ENCODE data around the gene JUND.

JUND gene

DNA sequence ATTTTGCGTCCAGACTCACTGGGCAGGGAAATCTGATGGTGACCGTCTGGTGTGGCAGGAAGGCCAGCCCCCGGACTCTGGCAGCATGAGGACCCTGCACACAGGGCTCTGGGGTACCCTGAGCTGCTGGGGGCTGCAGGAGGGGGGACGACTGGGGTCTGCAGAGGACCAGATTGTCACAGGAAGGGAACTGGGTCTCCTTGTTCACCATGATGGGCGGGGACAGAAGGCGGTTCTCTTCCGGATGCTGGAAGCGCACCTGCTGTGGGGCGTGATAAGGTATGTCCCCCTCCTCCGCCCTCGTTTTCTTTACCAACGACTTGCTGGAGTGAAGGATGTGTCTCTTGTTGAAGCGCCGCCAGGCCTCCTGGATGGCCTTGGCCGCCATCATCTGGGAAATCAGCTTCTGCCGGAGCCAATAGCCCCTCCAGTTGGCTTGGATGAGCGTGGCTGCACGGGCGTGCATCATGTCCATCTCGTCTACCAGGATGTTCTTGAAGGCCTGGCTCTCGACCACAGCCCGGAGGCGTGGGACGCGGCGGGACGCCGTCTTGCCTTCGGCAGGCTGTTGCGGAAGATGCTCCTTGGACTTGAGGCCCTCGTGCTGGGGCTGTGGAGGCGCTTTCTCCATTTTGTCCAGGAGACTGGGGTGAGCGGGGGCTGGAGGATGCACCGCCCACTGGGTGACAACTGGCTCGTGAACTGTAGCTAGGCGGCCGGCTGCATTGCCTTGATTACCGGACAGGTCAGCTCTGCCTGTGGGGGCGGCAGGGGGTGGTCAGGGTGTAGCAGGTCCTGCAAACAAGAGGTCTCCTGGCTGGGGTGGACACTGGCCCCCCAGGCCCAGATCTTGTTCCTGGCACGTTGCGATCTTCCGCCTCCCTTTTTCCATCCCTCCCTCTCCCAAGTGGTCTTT is 14.4 kb downstream of the JUND start:
- DNase-seq = no peak

DNA sequence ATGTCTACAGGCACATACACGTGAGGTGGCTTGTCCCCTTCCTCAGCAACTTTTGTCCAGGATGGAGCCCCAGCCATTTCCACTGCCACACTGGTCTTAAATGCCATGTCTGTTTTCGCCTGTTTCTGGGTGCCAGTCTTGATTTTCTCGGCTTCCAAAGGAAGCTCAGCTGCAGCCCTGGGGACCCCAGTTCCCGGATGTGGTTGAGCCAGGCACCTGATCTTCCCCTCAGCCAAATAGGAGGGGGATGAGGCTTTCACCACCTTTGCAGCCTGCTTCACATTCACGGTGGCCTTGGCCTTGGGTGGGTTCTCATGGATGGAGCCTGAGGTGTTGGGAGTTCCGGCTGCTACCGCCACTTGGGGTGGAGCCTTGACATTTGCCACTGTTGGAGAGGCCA is 15.8 kb downstream of the JUND start:
- no peak for DNase-seq

DNA sequence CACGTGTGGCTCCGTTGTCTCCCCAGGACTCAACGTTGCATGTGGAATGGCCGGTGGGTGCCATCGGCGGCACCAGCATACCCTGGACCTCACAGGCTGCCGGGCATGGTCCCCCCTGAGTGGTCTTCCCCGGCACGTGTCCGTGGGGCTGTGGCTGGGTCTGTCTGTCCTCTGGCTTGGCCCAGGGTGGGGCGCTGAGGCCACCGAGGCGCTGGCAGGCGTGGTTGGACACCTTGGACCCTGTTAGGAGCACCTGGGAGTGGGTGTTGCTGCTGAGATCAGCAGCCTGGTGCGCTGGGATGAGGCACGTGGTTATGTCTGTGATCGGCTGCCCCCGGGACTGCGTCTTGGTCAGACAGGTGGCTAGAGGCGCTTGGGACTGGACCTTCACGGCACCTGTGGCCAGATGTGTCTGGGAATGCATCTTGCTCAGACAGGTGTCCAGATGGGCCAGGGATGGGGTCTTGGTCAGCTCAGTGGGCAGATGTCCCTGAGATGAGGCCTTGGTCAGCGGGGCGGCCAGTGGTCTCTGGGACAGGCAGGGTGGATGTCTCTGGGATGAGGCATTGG is 16.4 kb downstream of the JUND start:
- DNase-seq = no peak

DNA sequence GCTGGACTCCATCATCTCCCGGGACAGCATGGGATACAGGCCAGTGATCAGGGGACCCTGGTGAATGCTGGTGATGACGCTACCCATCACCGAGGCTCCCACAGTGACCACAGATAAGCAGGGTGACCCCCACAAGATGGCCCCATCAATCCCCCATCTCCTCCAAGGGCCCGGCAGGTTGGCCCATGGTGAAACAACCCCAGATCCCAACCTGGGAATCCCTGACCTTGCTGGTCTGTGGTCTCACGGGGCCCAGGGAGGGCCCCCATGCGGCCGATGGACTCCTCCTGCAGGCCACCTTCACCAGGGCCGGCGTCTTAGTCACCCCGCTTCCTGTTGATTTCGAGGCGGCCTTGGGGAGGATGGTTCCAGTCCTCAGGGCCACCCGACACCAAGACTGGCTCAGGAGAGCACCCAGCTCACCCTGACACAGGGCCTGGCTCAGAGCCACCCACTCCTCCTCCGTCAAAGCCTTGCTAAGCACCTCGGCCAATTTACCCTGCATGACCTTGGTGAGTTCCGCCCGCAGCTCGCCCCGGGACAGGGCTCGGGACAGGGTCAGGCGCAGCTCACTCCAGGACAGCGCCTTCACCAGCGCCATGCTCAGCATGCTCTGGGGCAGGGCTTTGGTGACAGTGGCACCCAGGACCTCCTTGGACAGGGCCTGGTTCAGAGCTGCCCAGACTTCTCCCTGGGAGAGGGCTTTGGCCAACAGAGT is 17.1 kb downstream of the JUND start:
- no peak for DNase-seq

DNA sequence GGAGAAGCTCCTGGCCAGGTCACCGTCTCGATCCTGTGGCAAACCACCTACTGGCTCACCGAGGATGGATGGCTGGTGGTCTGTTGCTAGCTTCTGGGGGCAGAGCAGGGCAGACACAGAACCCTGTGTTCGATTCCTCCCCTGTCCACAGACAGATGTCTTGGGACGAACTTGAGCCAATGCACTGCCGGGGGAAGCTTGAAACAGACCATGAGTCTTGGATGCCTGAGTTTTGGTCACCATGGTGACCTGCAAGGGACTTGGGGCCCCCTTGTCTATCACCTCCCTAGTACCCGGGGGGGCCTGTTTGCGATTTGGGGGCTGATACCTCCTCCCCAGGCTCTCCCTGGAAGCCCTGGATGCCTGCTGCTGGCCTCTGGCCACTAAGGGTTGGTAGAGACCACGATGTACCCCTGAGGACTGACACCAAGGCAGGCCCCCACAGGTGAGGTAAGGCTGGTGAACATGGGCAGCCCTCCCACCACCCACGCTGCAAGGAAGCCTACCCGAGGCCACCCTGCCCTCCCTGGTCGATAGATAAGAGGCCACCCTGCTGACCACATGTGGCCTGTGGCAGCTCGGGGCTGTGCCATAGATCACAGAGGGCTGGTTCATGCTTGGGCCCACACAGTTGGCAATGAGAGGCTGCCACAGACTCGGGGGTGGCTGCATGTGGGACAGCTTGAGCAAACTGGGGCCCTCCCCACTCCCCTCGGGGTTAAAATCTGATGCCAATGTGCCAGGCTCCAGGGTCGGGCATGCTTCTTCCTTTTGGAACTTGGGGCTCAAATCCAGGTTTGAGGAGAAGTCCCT is 17.9 kb downstream of the JUND start:
- DNase-seq = no peak

DNA sequence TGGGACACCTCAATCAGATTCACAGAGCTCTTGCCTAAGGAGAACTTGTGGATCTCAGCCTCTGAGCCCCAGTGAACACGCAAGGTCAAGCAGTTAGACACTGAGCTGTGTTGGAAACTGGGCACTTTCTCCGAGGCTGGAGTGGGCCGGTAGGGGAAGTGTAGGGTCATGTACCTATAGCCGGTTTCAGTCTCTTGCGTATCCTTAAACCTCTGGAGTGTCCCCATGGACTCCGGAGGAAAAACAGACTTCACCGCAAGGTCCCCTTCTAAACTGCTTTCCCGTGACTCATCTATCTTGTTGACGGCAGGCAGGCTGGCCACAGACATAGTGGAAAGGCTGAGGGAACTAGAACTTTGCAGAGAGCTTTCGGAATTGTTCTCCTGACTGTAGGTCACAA is 18.5 kb downstream of the JUND start:
- DNase-seq = no peak

DNA sequence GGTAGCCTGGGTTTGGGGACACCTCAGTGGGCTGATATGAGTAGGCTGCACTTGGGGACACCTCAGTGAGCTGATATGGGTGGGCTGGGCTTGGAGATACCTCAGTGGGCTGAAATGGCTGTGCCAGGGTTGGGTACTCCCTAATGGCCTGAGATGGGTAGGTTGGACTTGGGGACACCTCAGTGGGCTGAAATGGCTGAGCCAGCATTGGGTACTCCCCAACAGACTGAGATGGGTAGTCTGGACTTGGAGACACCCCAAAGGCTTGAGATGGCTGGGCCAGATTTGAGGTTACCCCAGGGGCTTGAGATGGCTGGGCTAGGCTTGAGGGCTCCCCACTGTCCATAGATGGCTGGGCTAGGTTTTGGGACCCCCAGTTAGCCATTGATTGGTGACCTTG is 19.3 kb downstream of the JUND start:
- no peak for DNase-seq

DNA sequence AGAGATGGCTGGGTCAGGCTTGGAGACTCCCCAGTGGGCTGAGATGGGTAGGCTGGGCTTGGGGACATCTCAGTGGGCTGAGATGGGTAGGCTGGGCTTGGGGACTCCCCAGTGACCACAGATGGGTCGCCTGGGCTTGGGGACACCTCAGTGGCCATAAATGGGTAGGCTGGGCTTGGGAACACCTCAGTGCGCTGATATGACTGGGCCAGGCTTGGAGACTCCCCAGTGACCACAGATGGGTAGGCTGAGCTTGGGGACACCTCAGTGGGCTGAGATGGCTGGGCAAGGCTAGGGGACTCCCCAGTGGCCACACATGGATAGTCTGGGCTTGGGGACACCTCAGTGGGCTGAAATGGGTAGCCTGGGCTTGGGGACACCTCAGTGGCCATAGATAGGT is 19.9 kb downstream of the JUND start:
- DNase-seq = no peak

DNA sequence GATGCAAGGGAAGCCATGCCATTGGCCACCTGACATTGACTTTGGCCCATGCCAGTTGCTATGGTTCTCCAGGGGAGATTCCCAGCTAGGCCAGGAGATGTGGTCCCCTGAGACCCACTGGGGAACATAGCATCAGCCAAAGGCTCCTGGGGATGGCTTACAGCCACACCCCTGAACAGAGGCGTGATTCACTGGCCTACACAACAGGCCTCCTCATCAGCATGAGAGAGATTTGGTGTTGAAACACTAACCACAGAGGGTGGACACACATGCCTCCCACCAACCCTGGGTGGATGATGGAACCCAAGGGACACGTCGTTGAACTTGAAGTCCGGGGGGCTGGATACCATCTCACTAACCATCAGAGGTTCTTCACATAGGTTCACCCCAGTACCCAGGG is 21.5 kb downstream of the JUND start:
- DNase-seq = no peak

DNA sequence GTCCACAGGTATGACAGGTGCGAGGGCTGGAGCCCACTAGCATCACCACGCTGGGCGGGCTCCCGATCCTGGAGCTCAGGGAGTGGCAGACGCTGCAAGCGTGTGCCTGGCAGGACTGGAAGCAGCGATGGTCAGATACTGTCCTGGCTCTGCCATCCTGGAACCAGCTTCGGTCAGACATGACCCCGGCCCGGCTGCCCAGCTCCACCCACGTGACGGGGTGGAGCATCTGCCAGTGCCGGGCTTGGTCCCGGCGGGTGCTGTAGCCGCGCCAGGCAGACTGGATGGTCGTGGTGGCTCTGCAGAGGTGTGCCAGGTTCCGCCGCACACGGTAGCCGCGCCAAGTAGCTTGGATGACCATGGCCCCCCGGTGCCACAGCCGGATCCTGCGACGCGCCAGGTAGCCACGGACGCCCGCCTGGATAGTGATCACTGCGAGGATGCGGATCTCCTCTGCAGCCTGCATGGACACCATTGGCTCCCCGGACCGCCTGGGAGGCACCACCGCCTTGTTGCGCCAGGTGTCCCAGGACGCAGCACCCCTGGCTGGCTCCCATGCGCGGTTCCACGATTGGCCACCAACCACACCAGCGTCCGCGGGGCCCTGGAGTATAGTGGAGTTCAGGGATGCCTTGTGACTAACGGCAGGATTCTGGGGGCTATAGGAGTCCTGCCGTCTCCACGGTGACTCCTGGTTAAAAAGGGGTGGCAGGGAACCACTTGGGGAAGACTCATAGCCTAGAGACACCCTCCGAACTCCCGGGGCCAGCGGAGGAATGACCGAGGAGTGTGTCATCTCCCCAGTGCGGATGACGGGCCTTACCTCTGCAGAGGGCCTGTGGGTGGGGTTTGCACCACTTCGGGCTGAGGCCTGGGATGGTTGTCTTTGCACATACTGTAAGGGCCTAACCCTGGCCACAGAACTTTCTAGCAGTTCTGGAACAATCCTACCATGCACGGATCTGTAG is 23.6 kb downstream of the JUND start:
- no peak for DNase-seq

DNA sequence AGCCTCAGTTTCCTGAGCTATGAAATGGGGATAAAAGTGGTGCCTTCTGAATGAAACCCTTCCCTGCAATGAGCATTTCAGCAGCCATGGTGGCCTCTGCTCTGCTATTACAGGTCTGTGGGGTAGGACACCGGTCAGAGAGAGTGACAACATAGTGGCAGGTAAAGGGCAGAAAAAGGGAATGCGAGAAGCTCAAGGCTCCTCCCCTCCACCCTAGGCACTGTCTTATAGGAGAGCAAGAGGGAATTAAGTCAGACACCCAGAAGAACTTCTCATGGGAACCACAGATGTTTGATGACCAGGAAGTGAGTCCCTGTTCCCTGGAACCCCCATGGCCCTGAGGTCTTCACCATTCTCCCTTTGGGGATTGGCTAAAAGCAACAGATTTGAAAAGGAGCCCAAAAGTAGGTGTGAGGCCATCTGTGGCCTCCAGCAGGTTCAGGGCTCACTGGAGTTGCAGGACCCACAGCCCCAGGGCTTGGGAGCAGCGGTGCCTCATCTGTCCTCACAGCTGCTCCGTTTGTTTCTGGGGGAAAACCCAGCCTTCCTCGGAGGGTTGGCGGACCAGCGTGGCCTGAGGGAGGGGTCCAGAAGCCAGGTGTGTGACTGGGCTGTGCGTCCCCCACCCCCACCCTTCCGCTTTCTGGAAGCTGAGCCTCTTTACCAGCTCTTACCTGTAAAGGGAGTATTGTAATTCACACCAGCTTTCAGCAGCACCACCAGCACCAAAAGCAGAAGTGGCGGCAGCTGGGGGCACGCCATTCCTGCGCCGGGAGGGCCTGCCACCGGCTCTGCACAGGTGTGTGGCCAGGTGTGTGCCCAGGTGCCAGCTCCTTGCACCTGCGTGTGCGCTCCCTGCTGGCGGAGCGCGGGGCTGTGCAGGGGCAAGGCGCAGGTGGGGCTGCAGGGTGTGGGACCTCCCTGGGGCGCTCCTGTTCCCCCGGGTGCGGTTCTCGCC is 26.6 kb downstream of the JUND start:
- no peak for DNase-seq

DNA sequence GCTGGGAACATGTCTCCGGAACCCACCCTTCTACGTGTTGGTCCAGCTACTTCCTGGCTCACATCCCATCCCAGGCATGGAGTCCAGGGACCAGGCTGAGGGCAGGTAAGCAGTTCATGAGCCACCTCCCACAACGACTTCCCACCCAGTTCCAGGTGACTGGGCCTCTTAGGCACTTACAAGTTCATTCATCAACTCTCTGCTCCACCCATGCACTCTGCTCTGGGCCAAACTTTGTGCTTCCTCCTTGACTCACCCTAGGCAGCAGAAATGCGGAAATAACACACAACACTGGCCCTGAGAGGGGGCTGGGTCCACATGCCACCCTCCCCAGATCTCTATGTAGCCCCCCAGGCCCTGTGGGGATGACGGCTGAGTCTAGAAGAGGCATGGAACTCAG is 27.7 kb downstream of the JUND start:
- no peak for DNase-seq

DNA sequence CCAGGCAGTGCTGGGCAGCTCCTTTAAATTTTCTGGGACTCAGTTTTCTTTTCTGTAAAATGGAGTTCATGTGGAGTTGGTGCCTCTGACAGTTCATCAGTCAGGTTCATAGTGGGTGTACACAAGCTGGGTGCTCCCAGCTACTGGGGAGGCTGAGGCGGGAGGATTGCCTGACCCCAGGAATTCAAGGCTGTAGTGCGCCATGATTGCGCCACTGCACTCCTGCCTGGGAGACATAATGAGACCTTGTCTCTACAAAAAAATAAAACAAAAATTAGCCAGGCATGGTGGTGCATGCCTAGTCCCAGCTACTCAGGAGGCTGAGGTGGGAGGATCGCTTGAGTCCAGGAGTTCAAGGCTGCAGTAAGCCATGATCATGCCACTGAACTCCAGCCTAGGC is 28.3 kb downstream of the JUND start:
- no peak for DNase-seq

DNA sequence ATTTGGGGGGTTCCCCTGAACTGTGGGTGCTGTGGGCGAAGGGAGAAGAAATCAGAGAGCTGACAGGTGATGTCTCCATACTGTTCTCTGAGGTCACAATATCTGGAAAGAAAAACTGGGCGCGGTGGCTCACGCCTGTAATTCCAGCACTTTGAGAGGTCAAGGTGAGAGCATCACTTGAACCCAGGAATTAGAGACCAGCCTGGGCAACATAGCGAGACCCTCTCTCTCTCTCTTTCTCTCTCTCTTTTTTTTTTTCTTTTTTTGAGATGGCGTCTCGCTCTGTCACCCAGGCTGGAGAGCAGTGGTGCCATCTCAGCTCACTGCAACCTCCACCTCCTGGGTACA is 29.1 kb downstream of the JUND start:
- no peak for DNase-seq

DNA sequence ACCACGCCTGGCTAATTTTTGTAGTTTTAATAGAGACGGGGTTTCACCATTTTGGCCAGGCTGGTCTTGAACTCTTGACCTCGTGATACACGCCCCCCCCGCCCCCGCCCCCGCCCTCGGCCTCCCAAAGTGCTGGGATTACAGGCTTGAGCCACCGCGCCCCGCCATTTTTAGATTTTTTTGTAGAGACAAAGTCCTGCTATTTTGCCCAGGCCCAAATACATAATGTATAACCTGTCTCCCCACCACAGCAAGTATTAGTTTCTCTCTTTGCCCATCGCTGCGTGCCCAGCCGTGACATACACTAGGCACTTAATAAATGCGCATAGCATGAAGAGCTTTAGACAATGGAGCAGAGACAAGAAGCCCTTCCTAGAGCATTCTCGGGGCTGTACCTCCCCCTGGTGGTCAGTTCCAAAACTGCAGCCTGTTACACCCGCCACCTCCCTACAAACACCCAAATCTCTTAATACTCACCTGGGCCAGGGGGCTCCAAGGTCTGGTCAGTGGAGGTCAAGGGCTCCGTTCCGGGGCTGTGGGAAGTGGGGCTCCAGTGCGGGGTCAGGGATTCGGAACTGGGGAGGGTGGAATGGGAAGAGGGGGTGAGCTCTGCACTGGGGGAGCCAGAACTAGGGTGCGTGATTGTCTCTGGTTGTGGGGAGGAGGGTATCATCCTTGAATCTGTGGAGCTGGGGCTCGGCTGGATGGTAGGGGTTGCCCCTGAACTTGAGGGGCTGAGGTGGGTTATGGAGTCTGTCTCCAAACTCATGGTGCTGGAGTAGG is 29.6 kb downstream of the JUND start:
- DNase-seq = peak; percentile 61

DNA sequence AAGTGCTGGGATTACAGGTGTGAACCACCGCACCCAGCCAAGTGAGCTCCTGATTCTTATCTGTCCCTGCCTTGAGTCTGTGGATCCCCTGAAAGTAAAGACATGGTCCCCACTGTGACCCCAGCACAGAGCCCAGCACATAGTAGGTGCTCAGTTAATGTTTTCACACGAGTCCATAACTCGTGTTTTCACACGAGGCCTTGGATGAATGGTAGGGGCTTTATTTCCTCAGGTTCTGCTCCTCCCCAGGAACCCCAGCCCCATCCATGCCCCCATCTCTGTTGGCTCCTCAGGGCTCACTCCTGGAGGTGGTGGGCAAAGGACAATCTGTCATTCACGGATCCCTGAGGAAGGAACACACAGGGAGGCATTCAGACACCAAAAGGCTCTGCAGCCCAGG is 31.6 kb downstream of the JUND start:
- DNase-seq = no peak

DNA sequence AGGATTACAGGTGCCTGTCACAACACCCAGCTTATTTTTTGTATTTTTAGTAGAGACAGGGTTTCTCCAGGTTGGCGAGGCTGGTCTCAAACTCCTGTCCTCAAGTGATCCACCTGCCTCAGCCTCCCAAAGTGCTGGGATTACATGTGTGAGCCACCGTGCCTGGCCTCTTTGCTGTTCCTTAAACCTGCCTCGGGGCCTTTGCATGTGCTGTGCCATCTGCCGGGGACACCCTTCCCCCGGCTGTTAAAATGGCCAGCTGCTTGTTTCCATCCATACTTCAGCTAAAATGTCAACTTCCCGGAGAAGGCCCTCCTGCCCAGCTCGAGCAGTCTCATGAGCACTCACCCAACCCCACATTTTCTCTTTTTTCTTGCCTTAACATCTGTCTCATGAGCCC is 36.1 kb downstream of the JUND start:
- no peak for DNase-seq

DNA sequence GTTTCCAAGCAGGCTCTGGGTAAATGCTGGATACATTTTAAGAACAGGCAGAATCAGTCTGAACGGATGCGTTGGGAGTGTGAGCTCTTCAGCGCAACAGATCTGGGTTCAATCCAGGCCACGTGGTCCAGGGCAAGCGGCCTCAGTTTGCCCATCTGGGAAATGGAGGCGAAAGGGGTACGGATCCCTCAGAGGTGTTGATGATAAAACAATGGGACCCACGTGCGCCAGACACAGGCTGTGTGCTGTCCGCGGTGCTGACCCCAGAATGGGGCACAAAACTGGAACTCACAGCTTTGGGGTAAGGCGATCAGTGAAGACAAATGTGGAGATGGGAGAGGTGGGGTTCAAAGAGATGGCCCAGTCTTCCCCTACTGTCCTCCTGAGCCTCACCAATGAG is 42.1 kb downstream of the JUND start:
- DNase-seq = no peak

DNA sequence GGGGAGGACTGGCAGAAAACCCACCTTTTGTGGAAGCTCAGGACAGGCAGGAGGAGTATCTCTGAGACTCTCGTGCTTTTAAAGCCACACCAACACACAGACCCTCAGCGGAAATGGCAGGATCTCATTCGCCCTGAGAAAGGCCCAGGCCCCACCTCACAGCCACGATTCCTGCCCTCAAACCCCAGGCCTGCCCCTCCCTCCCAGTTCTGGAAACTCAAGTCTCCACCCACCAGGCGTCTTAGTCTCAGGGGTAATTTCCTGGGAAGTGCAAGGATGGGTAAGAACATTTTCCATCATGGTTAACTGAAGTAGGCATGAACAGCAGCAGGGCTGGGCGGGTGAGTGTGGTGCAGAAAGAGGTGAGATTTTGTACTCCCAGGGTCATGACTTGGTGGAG is 47.2 kb downstream of the JUND start:
- no peak for DNase-seq
